T1000 (cell line): ENCODE data around the gene TBX20.
A peak's percentile ranks its signal among the peaks of the same experiment; 100 is the strongest.

Experiments
- DNase-seq: peaks from one replicate; lab custom pipeline; 2025; ENCODE audit warnings: mixed read lengths; lab: John Stamatoyannopoulos, UW

Gene TBX20

GRCh38 chr7:35253710-35254495 lies at the start of gene TBX20:
Gene TBX20, minus strand, starts transcription at chr7:35254100. Its CDS starts 480 bp downstream, at chr7:35253620.
- no peak for DNase-seq

GRCh38 chr7:35289376-35289775 lies 35.5 kb upstream of the TBX20 start:
- no peak for DNase-seq

GRCh38 chr7:35286986-35287385 lies 33.1 kb upstream of the TBX20 start:
- no peak for DNase-seq

- DNase-seq, result peak; percentile 7
Measured at GRCh38 chr7:35286422-35286821, 32.5 kb upstream of the TBX20 start.

GRCh38 chr7:35285799-35286198 lies 31.9 kb upstream of the TBX20 start:
- DNase-seq, result no peak

GRCh38 chr7:35280902-35281301 lies 27.0 kb upstream of the TBX20 start:
- DNase-seq, result no peak

- DNase-seq, result no peak
Measured at GRCh38 chr7:35277359-35277758, 23.5 kb upstream of the TBX20 start.

GRCh38 chr7:35272246-35272645 lies 18.3 kb upstream of the TBX20 start:
- no peak for DNase-seq

- DNase-seq, result no peak
Measured at GRCh38 chr7:35268953-35269352, 15.1 kb upstream of the TBX20 start.

GRCh38 chr7:35267411-35267810 lies 13.5 kb upstream of the TBX20 start:
- no peak for DNase-seq

- DNase-seq, result no peak
Measured at GRCh38 chr7:35263396-35263795, 9.5 kb upstream of the TBX20 start.

- DNase-seq, result no peak
Measured at GRCh38 chr7:35261476-35262285, 7.8 kb upstream of the TBX20 start.

GRCh38 chr7:35261041-35261440 lies 7.1 kb upstream of the TBX20 start:
- DNase-seq, result no peak

GRCh38 chr7:35260246-35260645 lies 6.3 kb upstream of the TBX20 start:
- DNase-seq, result no peak

GRCh38 chr7:35259523-35259908 lies 5.6 kb upstream of the TBX20 start:
- DNase-seq, result no peak

- DNase-seq, result no peak
Measured at GRCh38 chr7:35258868-35259522, 5.1 kb upstream of the TBX20 start.

- DNase-seq, result no peak
Measured at GRCh38 chr7:35258125-35258867, 4.4 kb upstream of the TBX20 start.

GRCh38 chr7:35257251-35258124 lies 3.6 kb upstream of the TBX20 start:
- DNase-seq, result no peak

- no peak for DNase-seq
Measured at GRCh38 chr7:35256256-35257175, 2.6 kb upstream of the TBX20 start.
